T follicular helper cell (primary cell): ENCODE measurements around the gene TMEM186.
"Not testable (repeated sequence)": the region's sequence is repeated elsewhere in the genome, so short reads cannot be mapped to it uniquely, and the experiment has no call there.

Experiments used
- DNase-seq: peaks from one replicate; pipeline ENCODE4 v3.0.0-alpha.2; 2020; ENCODE audit warnings: low read depth

Gene TMEM186

DNA sequence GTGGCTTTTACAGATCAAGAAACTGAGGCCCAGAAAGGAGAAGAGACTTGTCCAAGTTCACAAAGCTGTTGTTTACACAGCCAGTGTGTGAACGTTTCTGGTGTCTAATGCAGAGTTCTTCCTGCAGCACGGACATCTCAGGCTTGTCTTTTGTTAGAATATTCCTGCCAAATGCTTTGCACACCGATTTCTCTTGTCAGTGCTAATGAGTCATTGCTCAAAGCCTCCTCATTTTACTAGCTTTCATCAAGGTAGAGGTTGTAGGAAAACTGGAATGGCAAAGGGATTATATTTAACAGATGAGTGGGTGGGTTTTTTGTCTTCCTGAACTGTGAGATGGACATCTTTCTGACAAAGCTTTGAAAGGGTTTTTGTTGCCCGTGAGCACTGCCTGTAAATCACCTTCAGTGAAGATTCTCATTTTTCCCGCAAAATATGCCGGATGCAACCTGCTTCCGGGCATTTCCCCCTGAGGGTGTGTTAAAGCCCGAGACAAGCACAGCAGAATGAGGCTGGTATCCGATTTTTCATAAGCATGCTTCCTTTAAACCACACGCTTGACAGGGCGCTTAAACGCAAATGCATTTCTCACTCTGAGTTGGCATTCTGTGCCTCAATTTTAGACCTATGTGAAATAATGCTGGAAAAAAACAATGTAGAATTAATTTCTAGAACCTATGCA, 14.9 kb upstream of the TMEM186 start:
- no peak for DNase-seq

DNA sequence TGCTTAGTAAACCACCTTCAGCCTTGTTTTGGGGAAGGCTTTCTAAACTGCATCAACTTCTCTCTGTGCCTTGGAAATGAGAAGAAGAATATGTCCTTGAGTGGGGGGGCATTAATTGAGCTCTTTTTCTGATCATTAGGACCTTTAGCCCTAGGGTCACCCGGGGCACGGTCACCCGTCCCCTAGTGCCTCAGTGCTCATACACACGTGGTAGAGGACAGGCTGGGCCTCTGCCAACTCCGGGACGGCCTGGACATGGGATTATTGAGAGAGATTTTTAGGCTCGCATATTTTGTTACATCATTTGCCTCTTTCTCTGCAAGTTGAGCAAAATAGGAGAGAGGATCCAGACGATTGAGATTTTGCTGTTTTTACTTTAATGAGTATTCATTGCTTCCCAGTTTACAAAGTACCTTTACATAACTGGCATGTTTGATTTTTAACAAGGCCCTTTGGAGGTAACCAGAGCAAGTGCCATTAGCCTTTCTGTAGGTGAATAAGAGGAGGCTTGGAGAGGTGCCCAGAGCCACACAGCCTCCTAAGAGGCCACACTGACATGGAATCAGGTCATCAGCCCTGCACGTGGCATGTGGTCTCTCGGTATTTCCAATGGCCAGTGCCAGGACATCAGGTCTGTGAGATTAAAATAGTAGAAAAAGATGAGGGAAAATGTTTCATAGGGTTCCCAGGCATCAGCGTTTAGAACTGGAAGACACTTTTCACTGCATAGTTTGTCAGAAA, 11.3 kb upstream of the TMEM186 start:
- DNase-seq: no peak

DNA sequence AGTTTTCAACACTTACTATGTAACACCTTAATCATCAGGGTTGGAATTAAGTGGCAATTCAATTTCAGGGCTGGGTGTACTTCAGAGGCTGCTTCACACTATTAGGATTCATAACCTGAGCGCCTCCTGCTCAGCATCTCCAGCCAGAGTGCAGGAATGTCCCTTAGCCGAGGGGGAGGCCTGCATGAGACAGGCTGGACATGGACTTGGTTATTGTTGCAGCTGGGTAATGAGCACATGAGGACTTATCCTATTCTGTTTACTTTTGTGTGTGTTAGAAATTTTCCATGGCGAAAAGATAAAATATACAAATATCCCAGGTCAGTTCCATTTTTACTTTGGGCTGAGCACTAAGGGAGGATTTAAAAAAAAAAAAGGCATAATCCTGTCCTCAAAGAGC, 10.6 kb upstream of the TMEM186 start:
- DNase-seq: no peak

DNA sequence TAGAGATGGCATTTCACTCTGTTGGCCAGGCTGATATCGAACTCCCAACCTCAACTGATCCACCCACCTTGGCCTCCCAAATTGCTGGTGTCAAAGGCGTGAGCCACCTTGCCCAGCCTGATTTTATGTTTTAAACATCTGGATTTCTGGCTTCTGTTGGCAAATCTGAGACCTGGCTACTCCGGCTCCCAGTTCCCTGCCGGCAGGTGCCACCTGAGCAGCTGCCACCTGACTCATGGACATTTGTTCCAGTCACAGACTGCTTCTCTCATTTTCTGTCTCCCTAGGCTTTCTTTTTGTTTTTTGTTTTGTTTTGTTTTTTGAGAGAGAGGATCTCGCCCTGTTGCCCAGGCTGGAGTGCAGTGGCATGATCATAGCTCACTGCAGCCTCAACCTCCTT, 9.8 kb upstream of the TMEM186 start:
- DNase-seq: no peak

DNA sequence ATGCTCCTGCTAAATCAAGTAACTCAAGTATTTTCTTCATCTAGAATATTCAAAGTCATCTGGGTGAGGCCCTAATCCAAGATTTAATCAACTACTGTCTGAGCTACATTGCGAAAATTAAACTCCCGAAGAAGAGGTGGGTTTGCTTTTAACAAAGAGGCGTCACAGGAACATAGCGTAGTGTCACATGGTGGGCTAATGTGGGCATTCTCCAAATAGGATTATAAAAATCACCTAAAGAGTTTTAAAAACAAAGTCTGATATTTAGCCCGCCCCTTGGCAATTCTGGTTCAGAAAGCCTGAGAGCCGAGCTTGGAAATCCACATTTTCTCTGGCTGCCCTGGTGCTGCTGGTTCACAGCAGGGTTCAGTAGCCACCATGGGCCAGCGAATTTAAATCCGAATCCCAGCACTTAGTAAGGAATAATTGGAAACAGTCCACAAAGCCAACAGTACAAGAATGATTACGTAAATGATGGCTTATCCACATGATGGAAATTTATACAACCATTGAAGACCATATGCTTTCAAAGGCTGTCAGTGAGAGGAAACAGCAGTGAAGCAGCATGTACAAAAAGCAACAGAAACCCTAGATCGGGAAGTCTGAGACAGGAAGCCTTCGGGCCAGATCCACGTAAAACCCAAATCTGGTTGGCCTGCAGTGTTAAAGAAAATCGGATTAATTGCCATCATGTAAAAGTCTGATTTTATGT, 9.0 kb upstream of the TMEM186 start:
- DNase-seq: no peak

DNA sequence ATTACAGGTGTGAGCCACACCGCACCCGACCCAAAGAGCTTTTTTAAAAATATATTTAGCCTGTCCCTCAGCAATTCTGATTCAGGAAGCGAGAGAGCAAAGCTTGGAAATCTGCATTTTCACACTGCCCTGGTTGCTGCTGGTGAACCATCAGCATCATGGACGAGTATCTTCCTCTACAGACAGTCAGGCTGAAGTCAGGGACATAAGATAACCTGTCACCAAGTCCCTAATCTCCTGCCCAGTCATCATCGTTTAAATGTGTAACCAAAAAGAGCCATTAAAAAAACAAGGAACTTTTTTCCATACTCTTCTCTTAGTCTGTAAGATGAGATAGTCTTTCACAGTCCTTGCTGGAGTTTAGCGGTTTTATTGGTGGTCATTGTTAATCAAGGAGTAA, 6.9 kb upstream of the TMEM186 start:
- DNase-seq: no peak

DNA sequence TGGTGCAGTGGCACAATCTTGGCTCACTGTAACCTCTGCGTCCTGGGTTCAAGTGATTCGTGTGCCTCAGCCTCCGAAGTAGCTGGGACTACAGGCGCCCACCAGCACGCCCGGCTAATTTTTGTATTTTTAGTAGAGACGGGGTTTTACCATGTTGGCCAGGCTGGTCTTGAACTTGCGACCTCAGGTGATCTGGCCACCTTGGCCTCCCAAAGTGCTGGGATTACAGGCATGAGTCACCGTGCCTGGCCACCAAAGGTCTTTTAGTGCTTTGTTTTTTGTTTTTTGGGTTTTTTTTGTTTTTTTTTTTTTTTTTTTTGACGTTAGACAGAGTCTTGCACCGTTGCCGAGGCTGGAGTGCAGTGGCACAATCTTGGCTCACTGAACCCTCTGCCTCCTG, 6.3 kb upstream of the TMEM186 start:
- DNase-seq: not testable (repeated sequence)

DNA sequence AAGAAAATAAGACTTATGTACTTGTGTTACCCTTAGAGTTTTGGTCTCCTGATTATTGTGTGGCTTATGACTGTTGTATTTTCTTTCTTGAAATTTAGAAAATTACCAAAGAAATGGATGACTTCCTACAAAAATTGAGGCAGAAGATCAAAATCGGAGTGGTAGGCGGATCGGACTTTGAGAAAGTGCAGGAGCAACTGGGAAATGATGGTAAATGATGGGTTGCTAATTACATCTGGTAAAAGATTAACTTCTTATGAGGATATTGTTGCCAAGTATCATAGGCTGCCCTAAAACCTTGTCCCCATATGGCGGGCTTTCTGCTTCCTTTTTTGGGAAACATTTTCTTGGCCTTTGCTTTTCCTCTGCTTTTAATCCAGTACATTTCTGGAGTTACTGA, 4.3 kb upstream of the TMEM186 start:
- DNase-seq: no peak

DNA sequence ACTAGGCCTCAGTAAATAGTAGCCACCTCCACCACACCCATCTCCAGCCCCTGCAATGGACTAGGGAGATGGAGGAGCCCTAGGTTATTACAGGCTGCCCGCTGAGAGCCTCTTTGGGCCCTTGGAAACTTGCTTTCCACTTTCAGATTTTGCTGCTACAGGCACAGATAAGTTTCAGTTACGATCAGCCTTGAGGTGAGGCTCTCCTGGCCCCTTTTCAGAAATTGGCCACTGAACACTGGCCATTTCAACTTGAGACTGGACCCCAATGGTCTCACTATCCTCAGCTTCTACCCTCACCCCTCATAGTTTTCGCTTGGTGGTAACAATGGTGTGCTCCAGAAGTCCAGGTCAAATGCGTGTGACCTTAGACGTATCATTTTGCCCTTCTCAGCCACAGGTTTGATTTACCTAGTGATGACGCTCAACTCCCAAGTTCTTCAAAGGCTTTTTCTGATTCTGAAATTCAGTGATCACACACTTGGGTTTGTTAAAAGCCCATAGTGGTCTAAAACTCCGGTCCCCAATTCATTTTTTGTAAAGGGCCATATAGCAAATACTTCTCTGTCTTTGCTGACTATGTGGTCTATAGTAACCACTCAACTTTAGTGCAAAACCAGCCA, 1.2 kb upstream of the TMEM186 start:
- DNase-seq: no peak

DNA sequence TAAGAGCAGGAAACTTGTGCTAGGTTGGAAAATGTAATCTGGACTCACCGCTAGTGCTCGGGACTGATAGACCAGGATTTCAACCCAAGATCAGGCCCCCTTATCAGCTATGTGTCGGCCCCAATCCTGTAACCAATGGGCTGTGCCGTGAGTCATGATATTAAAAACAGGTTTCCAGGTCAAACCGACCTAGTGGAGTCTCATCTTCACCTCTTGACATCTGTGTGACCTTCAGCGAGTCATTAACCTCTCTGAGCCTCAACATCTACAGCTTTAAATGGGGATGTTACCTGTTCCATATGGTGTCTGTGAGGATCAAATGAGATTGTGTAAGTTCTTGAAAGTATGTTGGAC, 712 bp upstream of the TMEM186 start:
- no peak for DNase-seq

DNA sequence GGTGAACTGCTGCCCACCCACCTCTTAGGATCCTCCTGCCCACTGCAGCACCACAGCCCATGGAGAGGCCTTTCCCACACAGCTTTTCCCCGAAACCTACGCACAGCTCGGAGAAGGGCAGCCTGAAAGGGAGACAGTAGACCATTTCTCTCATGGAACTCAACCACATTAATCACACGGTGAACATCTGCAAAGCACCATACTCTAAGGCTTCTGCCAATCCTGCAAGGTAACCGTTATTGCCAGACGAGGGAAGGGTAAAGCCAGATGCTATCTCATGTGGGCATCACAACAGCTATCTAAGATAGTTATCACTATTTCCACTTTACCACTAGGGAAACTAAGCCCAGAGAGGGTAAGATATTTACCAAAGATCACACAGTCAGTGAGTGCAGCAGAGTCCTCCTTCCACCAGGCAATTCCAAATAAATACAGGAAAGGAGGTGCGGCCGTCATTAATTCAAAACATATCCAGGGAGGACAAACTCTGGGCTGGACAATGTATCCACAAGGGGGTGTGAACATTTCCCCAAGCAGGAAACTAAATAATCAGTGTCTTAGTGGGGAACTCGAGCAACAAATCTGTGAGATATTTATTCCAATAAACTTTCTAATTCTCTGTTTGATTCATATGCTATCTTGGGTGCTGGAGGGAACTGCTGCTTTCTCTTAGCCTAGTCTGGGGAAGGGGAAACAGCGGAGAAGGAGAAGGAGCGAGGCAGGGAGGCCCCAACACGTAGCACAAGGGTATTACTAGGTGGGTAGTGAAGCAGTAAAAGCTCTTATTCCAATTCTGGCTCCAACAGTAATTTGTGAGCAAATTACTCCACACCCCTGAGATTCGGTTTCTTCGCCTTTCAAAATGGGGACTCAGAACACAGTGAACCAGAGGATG, 723 bp downstream of the TMEM186 start:
- DNase-seq: no peak

DNA sequence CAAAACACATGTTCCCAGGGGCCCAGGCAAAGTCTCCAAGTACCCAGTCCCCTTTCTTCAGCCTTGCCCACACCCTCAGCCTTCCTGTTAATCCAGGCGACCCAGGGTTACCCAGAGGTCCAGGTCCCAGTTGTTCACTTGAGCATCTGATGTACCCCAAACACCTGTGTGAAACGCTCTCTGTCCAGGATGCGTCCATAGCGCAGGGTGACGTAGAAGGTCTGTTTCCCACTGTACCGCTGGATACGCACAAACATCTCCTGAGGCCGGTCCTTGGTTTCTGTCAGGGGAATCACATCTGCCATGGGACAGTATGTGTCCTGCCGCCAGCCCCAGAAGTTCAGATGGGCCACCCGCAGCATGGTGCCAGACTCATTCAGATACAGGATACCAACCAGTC, 1.6 kb downstream of the TMEM186 start:
- no peak for DNase-seq

DNA sequence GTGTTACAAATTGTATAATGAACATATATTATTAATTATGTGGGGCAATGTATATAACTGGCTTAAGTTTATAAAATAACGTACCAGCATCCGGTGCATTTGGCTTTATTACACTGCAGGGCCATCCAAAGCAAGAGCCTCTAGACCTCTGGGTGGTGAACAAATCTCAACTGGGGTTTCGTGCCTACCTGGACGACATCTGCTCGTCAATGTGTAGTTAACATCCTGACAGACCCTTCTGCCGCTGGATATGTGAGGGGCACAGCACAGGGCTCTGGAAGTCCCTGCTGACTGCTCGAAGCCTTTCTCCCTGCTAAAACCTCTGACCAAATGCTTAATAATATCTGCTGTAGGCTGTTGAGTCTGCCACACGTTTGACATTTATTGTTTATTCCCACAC, 2.3 kb downstream of the TMEM186 start:
- DNase-seq: no peak

DNA sequence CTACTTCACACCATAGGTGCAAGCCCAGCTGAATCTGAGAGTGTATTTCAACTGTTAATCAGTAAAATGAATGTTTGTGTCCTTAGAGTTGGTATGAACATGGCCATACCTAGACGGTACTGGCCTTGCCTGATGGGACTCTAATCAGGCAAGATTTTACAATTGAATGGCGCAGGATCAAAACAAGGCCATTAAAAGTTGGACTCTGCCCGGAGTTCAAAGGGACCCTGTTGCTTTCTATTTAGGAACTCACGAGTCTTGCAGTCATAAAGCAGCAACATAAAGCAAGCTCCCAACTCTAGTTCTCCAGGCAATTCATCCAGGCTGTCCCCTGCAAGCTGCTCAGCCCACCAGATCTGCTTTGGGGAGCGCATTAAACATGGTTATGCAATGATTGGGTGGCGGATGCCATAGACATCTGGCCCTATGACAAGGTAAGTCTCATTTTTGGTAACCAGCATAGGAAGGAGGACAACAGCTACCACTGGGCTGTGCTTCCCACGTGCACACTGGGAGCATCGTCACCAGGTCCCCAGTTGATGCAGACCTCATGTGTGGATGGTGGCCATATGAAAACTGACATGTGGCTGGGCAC, 8.8 kb downstream of the TMEM186 start:
- no peak for DNase-seq

DNA sequence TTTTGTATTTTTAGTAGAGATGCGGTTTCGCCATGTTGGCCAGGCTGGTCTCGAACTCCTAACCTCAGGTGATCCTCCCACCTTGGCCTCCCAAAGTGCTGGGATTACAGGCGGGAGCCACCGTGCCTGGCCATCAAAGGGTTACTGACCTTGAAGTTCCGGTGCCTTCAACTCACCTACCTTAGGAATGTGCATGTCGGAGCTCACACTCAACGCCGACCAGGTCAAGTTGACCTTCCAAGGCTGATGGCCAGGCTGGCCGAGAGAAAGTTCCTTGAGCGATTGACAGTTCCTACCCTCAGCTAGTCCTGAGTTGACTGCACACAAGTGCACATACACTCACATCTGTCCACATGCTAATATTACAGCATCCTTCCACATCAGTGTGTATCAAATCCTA, 11.1 kb downstream of the TMEM186 start:
- DNase-seq: not testable (repeated sequence)

DNA sequence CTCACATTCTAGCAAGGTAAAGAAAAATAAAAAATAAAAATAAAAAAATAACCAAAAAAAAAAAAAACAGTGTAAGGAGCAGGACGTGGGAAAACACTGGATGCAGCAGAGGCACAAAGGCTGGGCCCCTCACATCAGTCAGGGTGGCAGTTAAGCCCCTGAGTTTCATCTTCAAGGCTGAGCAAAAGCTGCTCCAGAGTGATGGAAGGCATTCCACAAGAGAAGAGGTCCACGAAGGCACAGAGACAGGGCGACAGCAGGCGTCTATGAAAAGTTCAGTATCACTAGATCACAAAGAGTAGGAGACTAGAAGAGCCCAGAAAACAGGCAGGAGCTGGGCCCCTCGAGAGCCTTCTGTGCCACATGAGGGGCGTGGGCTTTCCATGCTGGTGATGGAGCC, 12.0 kb downstream of the TMEM186 start:
- no peak for DNase-seq

DNA sequence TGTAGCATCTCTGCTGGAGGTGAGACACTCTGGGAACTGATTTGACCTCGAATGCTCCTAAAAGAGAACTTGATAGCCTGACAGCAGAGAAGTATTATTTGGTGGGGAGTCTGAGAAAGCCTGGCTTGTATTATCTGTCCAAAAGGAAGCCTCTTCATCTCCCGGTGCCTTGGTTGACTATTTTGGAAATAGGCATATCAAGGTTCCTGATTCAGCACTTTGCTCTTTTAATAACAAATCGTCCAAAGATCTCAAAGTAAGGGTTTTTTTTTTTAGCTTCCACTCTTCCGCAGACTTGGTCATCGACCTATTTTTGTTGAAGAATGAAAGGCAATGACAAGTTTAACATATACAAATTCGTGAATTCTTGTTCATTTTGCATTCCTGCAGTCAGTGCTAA, 14.8 kb downstream of the TMEM186 start:
- no peak for DNase-seq

DNA sequence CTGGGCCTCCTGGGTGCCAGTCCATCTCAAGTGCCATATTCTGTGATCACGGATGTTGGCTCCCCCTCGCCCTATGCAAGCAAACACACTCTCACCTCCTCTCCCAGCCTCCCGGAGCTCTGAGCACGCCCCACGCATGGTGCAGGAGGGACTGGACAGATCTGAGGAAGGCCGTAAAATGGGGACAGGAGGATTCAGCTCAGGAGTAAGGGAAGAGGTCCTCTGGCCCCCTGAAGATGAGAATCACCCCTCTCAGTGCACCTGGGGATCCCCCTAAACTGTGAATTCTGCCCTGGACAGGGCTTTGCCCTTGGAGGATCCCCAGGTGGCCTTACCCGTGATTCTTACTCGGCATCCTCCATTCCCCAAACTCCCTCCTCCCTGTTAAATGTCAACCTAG, 15.6 kb downstream of the TMEM186 start:
- no peak for DNase-seq

DNA sequence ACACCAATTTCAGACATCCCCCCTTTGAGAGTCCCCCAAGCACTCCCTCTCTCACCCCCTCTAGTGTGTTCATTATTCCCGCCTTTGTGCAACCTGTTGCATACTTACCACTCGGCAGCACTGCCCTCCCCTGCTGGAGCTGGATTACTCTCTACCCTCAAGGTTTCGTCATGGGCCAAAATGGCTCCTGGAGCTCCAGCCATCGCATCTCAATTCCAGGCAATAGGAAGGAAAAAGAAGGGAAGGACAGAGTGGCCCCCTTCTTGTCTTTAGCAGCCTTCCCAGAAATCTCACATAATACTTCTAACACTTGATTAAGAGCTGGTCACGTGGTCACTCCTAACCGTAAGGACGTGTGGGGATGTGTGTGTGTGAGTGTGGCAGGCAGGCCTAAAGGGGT, 20.2 kb downstream of the TMEM186 start:
- no peak for DNase-seq

DNA sequence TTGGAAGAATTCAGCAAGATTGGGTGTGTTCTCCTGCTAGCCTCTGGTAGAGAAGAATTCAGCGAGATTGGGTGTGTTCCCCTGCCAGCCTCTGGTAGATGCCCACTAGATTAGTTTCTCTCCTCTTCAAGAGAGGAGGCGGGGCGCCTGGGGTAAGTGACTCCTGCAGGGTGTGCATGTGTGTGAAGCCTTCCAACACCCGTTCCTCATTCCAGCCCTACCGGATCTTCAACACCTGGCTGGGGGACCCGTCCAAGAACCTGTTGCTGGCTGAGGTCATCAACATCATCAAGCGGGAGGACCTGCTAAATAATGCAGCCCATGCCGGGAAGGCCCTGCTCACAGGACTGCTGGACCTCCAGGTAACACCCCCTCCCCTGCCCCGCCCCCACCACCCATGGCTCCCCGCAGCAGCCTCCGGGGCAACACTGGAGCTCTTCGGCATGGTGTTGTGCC, 21.3 kb downstream of the TMEM186 start:
- no peak for DNase-seq

DNA sequence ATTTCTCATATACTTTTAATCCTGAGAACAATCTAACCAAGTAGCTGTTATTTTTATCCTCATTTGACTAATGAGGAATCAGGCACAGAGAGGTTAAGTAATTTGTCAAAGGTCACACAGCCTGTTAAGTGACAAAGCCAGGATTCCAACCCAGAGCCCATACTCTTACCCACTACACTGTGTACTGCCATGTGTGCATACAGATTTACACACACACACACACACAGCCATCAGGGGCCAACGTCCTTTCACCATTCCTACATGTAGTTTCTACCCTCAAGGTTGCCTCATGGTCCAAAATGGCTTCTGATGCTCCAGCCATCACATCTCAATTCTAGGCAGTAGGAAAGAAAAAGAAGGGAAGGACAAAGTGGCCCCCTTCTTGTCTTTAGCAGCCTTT, 22.1 kb downstream of the TMEM186 start:
- no peak for DNase-seq
